H1 (cell line): Measurements from ENCODE around the gene CIB2. TPM values are rescaled to one million over a fixed set of nuclear protein-coding genes. Genes with fewer than 3 reads are reported as not detected.

Experiments
- CTCF ChIA-PET: fragments of 300-600 bp; sonication (Branson Sonifier 250); formaldehyde crosslinking; loops from one replicate; lab custom pipeline; 2021; ENCODE audit not compliant: partially characterized antibody; lab: Charles Lee
- POLR2A ChIA-PET: fragments of 300-600 bp; sonication (Branson Sonifier 250); formaldehyde crosslinking; loops from one replicate; lab custom pipeline; 2021; ENCODE audit warnings: inconsistent platforms; ENCODE audit not compliant: partially characterized antibody; lab: Charles Lee
- DNase-seq, 2 experiments: peaks; one replicate each; pipeline versions ENCODE4 v3.0.0 to v3.0.0-alpha.2; 2010 to 2022; ENCODE audit warnings: low spot score in 2 of 2, low read depth in 1 of 2, mixed read lengths in 1 of 2
- FAIRE-seq: peaks from 2 replicates; lab custom pipeline; 2011; peaks lifted over from hg19 to GRCh38; lab: Jason Lieb, UNC
- H2AFZ ChIP-seq: 2 replicates; pipeline ENCODE4 v1.8.1; 2012; ENCODE audit warnings: low read length, inconsistent platforms
- H2AK5ac ChIP-seq: 2 replicates; pipeline ENCODE4 v1.6.1; 2013; ENCODE audit warnings: low read depth, low read length
- H2BK120ac ChIP-seq: replicated peaks from 2 replicates; pipeline ENCODE3; 2013; ENCODE audit warnings: low read depth, low read length, inconsistent platforms
- H2BK12ac ChIP-seq: 2 replicates; pipeline ENCODE4 v1.6.1; 2013; ENCODE audit warnings: low read depth, low read length
- H2BK15ac ChIP-seq: 2 replicates; pipeline ENCODE4 v1.6.1; 2013; ENCODE audit warnings: low read length
- H2BK20ac ChIP-seq: 2 replicates; pipeline ENCODE4 v1.6.1; 2013; ENCODE audit warnings: low read length
- H2BK5ac ChIP-seq: 2 replicates; pipeline ENCODE4 v1.6.1; 2013; ENCODE audit warnings: low read depth, low read length
- H3K14ac ChIP-seq: 2 replicates; pipeline ENCODE4 v1.6.1; 2013; ENCODE audit warnings: inconsistent platforms; ENCODE audit not compliant: insufficient read length
- H3K18ac ChIP-seq: 2 replicates; pipeline ENCODE4 v1.6.1; 2013; ENCODE audit warnings: low read length; ENCODE audit errors: extremely low read depth
- H3K23ac ChIP-seq: 2 replicates; pipeline ENCODE4 v1.6.1; 2013; ENCODE audit warnings: inconsistent platforms; ENCODE audit not compliant: insufficient read length
- H3K23me2 ChIP-seq: 2 replicates; pipeline ENCODE4 v1.6.1; 2013; ENCODE audit warnings: low read depth, low read length
- H3K27ac ChIP-seq: 2 replicates; pipeline ENCODE4 v1.6.1; 2011; ENCODE audit warnings: low read depth, low read length, inconsistent platforms
- H3K27me3 ChIP-seq, 4 experiments: replicated peaks in 1 of 4; 1 replicate in 1 of 4; 2 replicates in 3 of 4; pipeline versions ENCODE4 v1.6.1 to v1.8.1; 2011 to 2013; ENCODE audit warnings: low read length in 3 of 4, mild to moderate bottlenecking in 3 of 4, inconsistent platforms in 2 of 4, mixed read lengths in 2 of 4, moderate library complexity in 1 of 4; ENCODE audit not compliant: control insufficient read depth in 3 of 4, insufficient read depth in 3 of 4; ENCODE audit errors: extremely low read depth in 1 of 4
- H3K36me3 ChIP-seq, 4 experiments: 2 replicates each; pipeline versions ENCODE4 v1.6.1 to v1.8.1; 2011 to 2013; ENCODE audit warnings: mild to moderate bottlenecking in 4 of 4, low read length in 3 of 4, moderate library complexity in 2 of 4, control low read depth in 1 of 4, inconsistent platforms in 1 of 4; ENCODE audit not compliant: insufficient read depth in 4 of 4, control insufficient read depth in 2 of 4
- H3K4ac ChIP-seq: replicated peaks from 2 replicates; pipeline ENCODE3; 2013; ENCODE audit warnings: low read length, low read depth, mixed read lengths, inconsistent platforms; ENCODE audit not compliant: insufficient read length
- H3K4me1 ChIP-seq, 4 experiments: replicated peaks in 1 of 4; 1 replicate in 1 of 4; 2 replicates in 3 of 4; pipeline versions ENCODE4 v1.6.1 to v1.8.1; 2011 to 2013; ENCODE audit warnings: low read length in 3 of 4, inconsistent platforms in 2 of 4, mixed read lengths in 1 of 4; ENCODE audit not compliant: insufficient read depth in 4 of 4, control insufficient read depth in 3 of 4
- H3K4me2 ChIP-seq, 2 experiments: 2 replicates each; pipeline versions ENCODE4 v1.6.1 to v1.8.1; 2011 to 2013; ENCODE audit warnings: low read depth in 2 of 2, low read length in 2 of 2, control low read depth in 1 of 2, inconsistent platforms in 1 of 2, mild to moderate bottlenecking in 1 of 2; ENCODE audit not compliant: insufficient read depth in 1 of 2
- H3K4me3 ChIP-seq, 4 experiments: fragments of 200-600, 300-600 bp in 1 of 4; sonication (generic), shearing (Covaris generic), sonication (Bioruptor Twin) in 1 of 4; 2 replicates each; pipeline versions ENCODE4 v1.5.1 to v1.8.1; 2011 to 2016; ENCODE audit warnings: low read length in 4 of 4, low read depth in 3 of 4, control low read depth in 2 of 4, inconsistent platforms in 2 of 4, mild to moderate bottlenecking in 2 of 4, mixed read lengths in 1 of 4, moderate library complexity in 1 of 4; ENCODE audit not compliant: insufficient read depth in 2 of 4; ENCODE audit errors: extremely low read depth in 1 of 4
- H3K56ac ChIP-seq: replicated peaks from 2 replicates; pipeline ENCODE3; 2013; ENCODE audit warnings: low read depth, mild to moderate bottlenecking, mixed read lengths, low read length, inconsistent platforms; ENCODE audit not compliant: insufficient read length
- H3K79me1 ChIP-seq: 2 replicates; pipeline ENCODE4 v1.6.1; 2013; ENCODE audit warnings: low read depth, low read length, control low read depth
- H3K79me2 ChIP-seq, 2 experiments: 2 replicates each; pipeline versions ENCODE4 v1.6.1 to v1.8.1; 2012 to 2013; ENCODE audit warnings: low read length in 2 of 2, mild to moderate bottlenecking in 2 of 2, inconsistent platforms in 1 of 2; ENCODE audit not compliant: insufficient read depth in 2 of 2, control insufficient read depth in 1 of 2
- H3K9ac ChIP-seq, 4 experiments: replicated peaks in 1 of 4; 1 replicate in 1 of 4; 2 replicates in 3 of 4; pipeline versions ENCODE4 v1.6.1 to v1.8.1; 2011 to 2013; ENCODE audit warnings: low read depth in 3 of 4, low read length in 3 of 4, control low read depth in 2 of 4, mild to moderate bottlenecking in 2 of 4, moderate library complexity in 2 of 4, inconsistent platforms in 1 of 4; ENCODE audit errors: extremely low read depth in 1 of 4
- H3K9me3 ChIP-seq, 2 experiments: 2 replicates each; pipeline versions ENCODE4 v1.6.1 to v1.8.1; 2012 to 2013; ENCODE audit warnings: mild to moderate bottlenecking in 2 of 2, moderate library complexity in 2 of 2, control low read depth in 1 of 2, inconsistent platforms in 1 of 2, low read depth in 1 of 2, low read length in 1 of 2, mixed read lengths in 1 of 2; ENCODE audit not compliant: insufficient read depth in 2 of 2
- H4K20me1 ChIP-seq, 2 experiments: replicated peaks in 1 of 2; 2 replicates each; pipeline versions ENCODE3 to v1.8.1; 2011 to 2013; ENCODE audit warnings: inconsistent platforms in 2 of 2, low read length in 2 of 2, mild to moderate bottlenecking in 1 of 2; ENCODE audit not compliant: insufficient read depth in 2 of 2, control insufficient read depth in 1 of 2
- H4K5ac ChIP-seq: 2 replicates; pipeline ENCODE4 v1.6.1; 2013; ENCODE audit warnings: low read length, low read depth, mixed read lengths, inconsistent platforms; ENCODE audit not compliant: insufficient read length
- H4K8ac ChIP-seq: 2 replicates; pipeline ENCODE4 v1.8.0; 2013; ENCODE audit warnings: mild to moderate bottlenecking, moderate library complexity, low read length, inconsistent platforms; ENCODE audit not compliant: insufficient read depth; ENCODE audit errors: extremely low read depth
- H4K91ac ChIP-seq: replicated peaks from 2 replicates; pipeline ENCODE3; 2013; ENCODE audit warnings: low read length, mixed read lengths, inconsistent platforms; ENCODE audit not compliant: insufficient read length
- BACH1 ChIP-seq: IDR thresholded peaks from 2 replicates; pipeline ENCODE4 v1.6.1; 2012; ENCODE audit warnings: low read length, improper control_type of control experiment
- BCL11A ChIP-seq, 2 experiments: IDR thresholded peaks; one replicate each; pipeline ENCODE4 v1.6.1; 2011; ENCODE audit warnings: low read depth in 2 of 2, low read length in 2 of 2, mild to moderate bottlenecking in 2 of 2
- HDAC2 ChIP-seq, 2 experiments: fragments of 300-600 bp in 1 of 2; sonication (generic) in 1 of 2; IDR thresholded peaks; 2 replicates each; pipeline ENCODE4 v1.6.1; 2011 to 2012; ENCODE audit warnings: low read depth in 2 of 2, low read length in 2 of 2, mild to moderate bottlenecking in 2 of 2, moderate library complexity in 2 of 2, borderline replicate concordance in 1 of 2, inconsistent platforms in 1 of 2
- KDM4A ChIP-seq: IDR thresholded peaks from one replicate; pipeline ENCODE4 v1.7.1; 2012; ENCODE audit warnings: low read depth, mild to moderate bottlenecking, moderate library complexity, low read length, inconsistent platforms; ENCODE audit not compliant: severe bottlenecking
- MAX ChIP-seq: IDR thresholded peaks from 2 replicates; pipeline ENCODE4 v1.6.1; 2012; ENCODE audit warnings: inconsistent platforms
- NANOG ChIP-seq: IDR thresholded peaks from 2 replicates; pipeline ENCODE4 v1.6.1; 2011; ENCODE audit warnings: low read length, low read depth, mild to moderate bottlenecking, inconsistent platforms; ENCODE audit not compliant: insufficient read depth, poor library complexity, severe bottlenecking
- SP4 ChIP-seq: IDR thresholded peaks from 2 replicates; pipeline ENCODE4 v1.6.1; 2012; ENCODE audit warnings: low read length, inconsistent platforms
- SUZ12 ChIP-seq: fragments of 200-600 bp; sonication (generic); IDR thresholded peaks from 2 replicates; pipeline ENCODE4 v1.6.1; 2012; ENCODE audit warnings: mild to moderate bottlenecking, inconsistent platforms, low read length, moderate library complexity, mixed read lengths
- ZNF274 ChIP-seq: IDR thresholded peaks from 2 replicates; pipeline ENCODE4 v1.7.0; 2012; ENCODE audit warnings: low read length, borderline replicate concordance; ENCODE audit errors: extremely low read depth
- WGBS, 2 experiments: shearing (Covaris generic) in 1 of 2; methylation state at CpG; one replicate each; pipeline versions ENCODE4 v1.1.6 to v1.1.7; 2013 to 2015; ENCODE audit warnings: low lambda C conversion rate in 2 of 2, mixed read lengths in 2 of 2, inconsistent platforms in 1 of 2, low coverage in 1 of 2, missing lambda C conversion rate in 1 of 2; ENCODE audit not compliant: insufficient replicate concordance in 2 of 2, insufficient coverage in 1 of 2, insufficient read length in 1 of 2; ENCODE audit errors: extremely low coverage in 1 of 2, missing lambda C conversion rate in 1 of 2; 5-methylcytosine and 5-hydroxymethylcytosine counted together
- polyA plus RNA-seq, 7 experiments: library from polyadenylated mRNA; depleted of rRNA in 3 of 7; stranded (reverse) in 5 of 7; unstranded in 2 of 7; fragments of >200 nt in 5 of 7; fragments of 200-250 nt in 2 of 7; gene quantifications; 1 replicate in 5 of 7; 2 replicates in 1 of 7; 4 replicates in 1 of 7; pipeline versions ENCODE4 v1.2.1 to v1.2.3, GENCODE V29; 2011 to 2013; ENCODE audit warnings: missing spikeins in 2 of 7, mixed read lengths in 2 of 7
- total RNA-seq: library from RNA; stranded (reverse); fragmentation: NEBNext Ultra II Directional; extraction: Animal tissue kit (Norgen Biotek cat#: 25700); gene quantifications from 2 replicates; pipeline ENCODE4 v1.2.1, GENCODE V29; 2021

CIB2 gene
- total and polyA plus RNA-seq, 2 of the 8 experiments (the other 6 are each of a cell fraction or from before 2014, with no cell fraction given): 41.5 to 45.8 TPM

- H2BK20ac ChIP-seq: no peak overlapping the region
- no peak overlapping the region for H4K91ac ChIP-seq
- H3K79me1 ChIP-seq: no peaks in the 10 kb centered on the region
- H2AK5ac ChIP-seq: no peak overlapping the region
- H3K9ac ChIP-seq: no peak overlapping the region
- H3K9me3 ChIP-seq: no peaks in the 10 kb centered on the region
- H3K14ac ChIP-seq: no peak overlapping the region
- no peak overlapping the region for H4K5ac ChIP-seq
- peaks cover 0 to 14% (median 6%) of the 10 kb centered on the region in 4 experiments; a peak in 3 of 7 replicates for H3K27me3 ChIP-seq
- TF ChIP-seq BCL11A (IDR thresholded peaks at IDR 0.05; ENCODE audit: low read depth in 2 of 2, low read length in 2 of 2) (no peak), ZNF274 (no peak), BACH1 (no peak), KDM4A (no peak), MAX (no peak), SUZ12 (no peak), SP4 (no peak), NANOG (no peak), HDAC2 (IDR thresholded peaks at IDR 0.05; ENCODE audit: borderline replicate concordance in 1 of 2, low read depth in 2 of 2, low read length in 2 of 2) (no peak)
- H3K23me2 ChIP-seq: no peaks in the 10 kb centered on the region
- no peak overlapping the region for H2AFZ ChIP-seq
- H3K79me2 ChIP-seq: no peaks in the 10 kb centered on the region
- no peak overlapping the region for H2BK15ac ChIP-seq
- no peak overlapping the region for H2BK5ac ChIP-seq
- FAIRE-seq: no peak
- no peak overlapping the region for H3K4me3 ChIP-seq
- H4K20me1 ChIP-seq: no peaks in the 10 kb centered on the region
- no peaks in the 10 kb centered on the region for H3K4me1 ChIP-seq
- H3K56ac ChIP-seq: no peak overlapping the region
- H3K18ac ChIP-seq: no peak overlapping the region
- no peak overlapping the region for H3K4me2 ChIP-seq
- DNase-seq: no peak
- no peak overlapping the region for H2BK120ac ChIP-seq
- H3K23ac ChIP-seq: no peak overlapping the region
- no peak overlapping the region for H3K4ac ChIP-seq
- 88% methylated on average over 11 of the region's 11 CpGs; no CpG with 5 or more reads in 1 of the 2 experiments for WGBS, 2 experiments
- ChIA-PET POLR2A (interaction anchor here (0.6 to 1.5 kb wide), 2 partner anchors 10 to 137 kb away, joined by 3 read pairs; no protein-coding TSS in a partner anchor), CTCF (interaction anchor here (0.6 to 16.8 kb wide), 16 partner anchors 10 to 353 kb away, joined by 3 to 226 read pairs (median 4); no protein-coding TSS in a partner anchor)
- H3K27ac ChIP-seq: no peak overlapping the region
- H3K36me3 ChIP-seq: no peaks in the 10 kb centered on the region
- H4K8ac ChIP-seq: no peak overlapping the region
- H2BK12ac ChIP-seq: no peak overlapping the region
Observed at GRCh38 chr15:78098131-78098755, 33.0 kb downstream of the CIB2 start.
